Measurements from ENCODE around the gene OLIG1.

GRCh38 chr21:33110340-33110715 lies 40.4 kb downstream of the OLIG1 start:
- TF ChIP-seq CTCF (conservative IDR thresholded peaks at IDR 0.05) (no peak), EZH2 (IDR thresholded peaks at IDR 0.05; ENCODE audit: low read depth) (no peak)

All from PC-9 (cell line).